Subcutaneous adipose tissue (tissue), 4 donors: ENCODE results near the gene TJP3. TPM values are rescaled to one million over a fixed set of nuclear protein-coding genes. Genes with fewer than 3 reads are reported as not detected.

Experiments used
- CTCF ChIP-seq: fragments of 450-650 bp; IDR thresholded peaks from one replicate; pipeline ENCODE4 v1.5.1; 2016; ENCODE audit warnings: low read depth, mild to moderate bottlenecking, control low read depth, antibody characterized with exemption, moderate library complexity
- total RNA-seq, 4 donors: library from RNA; depleted of rRNA; stranded (reverse); fragments of >200 nt; gene quantifications; one replicate each; pipeline ENCODE4 v1.1.0, GENCODE V29; 2016

The TJP3 gene
- total RNA-seq, 4 donors from 2014 or later: 0.22 TPM; not detected in 3

GRCh38 chr19:3773814-3774515, 65.8 kb downstream of the TJP3 start:
- no peak for TF ChIP-seq CTCF

- no peak for TF ChIP-seq CTCF
These were observed 66.6 kb downstream of the TJP3 start for GRCh38 chr19:3774621-3775373.

GRCh38 chr19:3775374-3775711, 67.2 kb downstream of the TJP3 start:
- TF ChIP-seq CTCF: no peak

GRCh38 chr19:3775831-3776230, 67.6 kb downstream of the TJP3 start:
- no peak for TF ChIP-seq CTCF

GRCh38 chr19:3776479-3777040, 68.4 kb downstream of the TJP3 start:
- no peak for TF ChIP-seq CTCF

- TF ChIP-seq CTCF: no peak
These were observed 70.1 kb downstream of the TJP3 start for GRCh38 chr19:3778104-3778867.
